Activated CD4-positive, alpha-beta T cell treated with anti-CD3 and anti-CD28 coated beads, Interleukin-2, amount 50 U/mL, for 48 hours (primary cell): ENCODE measurements around the gene NECTIN2.
"Not testable (repeated sequence)": the region's sequence is repeated elsewhere in the genome, so short reads cannot be mapped to it uniquely, and the experiment has no call there.

ENCODE experiments used
- DNase-seq, 2 experiments: peaks; one replicate each; pipeline ENCODE4 v3.0.0-alpha.2; 2020

NECTIN2 gene

DNA sequence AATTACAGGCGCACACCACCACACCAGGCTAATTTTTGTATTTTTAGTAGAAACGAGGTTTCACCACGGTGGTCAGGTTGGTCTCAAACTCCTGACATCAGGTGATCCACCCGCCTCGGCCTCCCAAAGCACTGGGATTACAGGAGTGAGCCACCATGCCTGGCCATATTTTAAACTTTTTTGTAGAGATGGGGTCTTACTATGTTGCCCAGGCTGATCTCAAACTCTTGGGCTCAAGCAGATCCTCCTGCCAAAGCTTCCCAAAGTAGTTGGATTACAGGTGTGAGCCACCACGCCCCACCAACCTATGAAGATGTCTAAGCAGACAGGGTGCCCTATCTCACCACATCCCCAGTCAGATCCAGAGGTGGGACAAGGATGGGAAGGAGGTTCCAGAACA lies 65.8 kb downstream of the NECTIN2 start:
- not testable (repeated sequence) for DNase-seq

DNA sequence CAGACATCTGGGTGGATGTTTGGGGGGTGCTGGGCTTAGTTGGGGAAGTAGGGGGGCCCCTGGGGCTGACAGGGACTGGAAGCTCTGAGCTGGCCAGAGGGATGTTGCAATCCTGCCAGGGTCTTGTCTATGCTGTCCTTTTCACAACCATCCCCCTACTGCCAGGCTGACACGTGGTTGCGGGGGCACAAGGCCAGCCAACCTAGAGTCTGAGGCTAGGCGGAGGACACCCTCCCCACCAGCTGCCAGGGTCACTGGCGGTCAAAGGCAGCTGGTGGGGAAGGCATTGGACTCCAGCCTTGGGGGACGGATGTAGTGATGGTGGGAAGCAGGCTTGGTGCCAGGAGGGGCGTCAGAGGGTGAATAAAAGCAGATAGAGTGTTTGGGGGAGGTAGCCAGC lies 66.8 kb downstream of the NECTIN2 start:
- no peak for DNase-seq

DNA sequence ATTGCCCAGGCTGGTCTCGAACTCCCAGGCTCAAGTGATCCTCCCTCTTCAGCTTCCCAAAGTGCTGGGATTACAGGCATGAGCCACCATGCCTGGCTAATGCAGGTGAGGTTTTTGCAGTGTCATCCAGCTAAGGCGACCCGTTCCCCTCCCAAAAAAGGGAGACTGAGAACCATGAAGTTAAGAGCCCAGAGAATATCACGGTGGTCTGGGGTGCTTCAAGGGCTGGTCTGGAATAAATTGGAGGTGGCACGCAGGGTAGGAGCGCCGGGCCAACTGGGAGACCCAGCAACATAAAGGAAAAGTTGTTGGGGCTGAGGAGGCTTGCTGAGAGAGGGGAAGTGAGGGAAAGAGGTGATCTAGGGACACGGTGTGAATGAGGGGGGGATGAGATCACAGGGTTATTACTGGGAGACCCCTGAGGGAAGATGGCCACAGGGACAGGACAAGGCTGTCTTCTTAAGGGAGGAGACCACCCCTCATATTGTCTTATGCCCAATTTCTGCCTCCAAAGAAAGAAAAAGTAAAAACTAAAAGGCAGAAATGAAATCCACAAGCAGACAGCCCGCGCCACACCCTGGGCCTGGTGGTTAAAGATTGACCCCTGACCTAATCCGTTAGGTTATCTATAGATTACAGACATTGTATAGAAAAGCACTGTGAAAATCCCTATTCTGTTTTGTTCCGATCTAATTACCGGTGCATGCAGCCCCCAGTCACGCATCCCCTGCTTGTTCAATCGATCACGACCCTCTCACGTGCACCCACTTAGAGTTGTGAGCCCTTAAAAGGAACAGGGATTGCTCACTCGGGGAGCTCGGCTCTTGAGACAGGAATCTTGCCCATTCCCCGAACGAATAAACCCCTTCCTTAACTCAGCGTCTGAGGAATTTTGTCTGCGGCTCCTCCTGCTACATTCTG lies 67.7 kb downstream of the NECTIN2 start:
- DNase-seq: not testable (repeated sequence)

DNA sequence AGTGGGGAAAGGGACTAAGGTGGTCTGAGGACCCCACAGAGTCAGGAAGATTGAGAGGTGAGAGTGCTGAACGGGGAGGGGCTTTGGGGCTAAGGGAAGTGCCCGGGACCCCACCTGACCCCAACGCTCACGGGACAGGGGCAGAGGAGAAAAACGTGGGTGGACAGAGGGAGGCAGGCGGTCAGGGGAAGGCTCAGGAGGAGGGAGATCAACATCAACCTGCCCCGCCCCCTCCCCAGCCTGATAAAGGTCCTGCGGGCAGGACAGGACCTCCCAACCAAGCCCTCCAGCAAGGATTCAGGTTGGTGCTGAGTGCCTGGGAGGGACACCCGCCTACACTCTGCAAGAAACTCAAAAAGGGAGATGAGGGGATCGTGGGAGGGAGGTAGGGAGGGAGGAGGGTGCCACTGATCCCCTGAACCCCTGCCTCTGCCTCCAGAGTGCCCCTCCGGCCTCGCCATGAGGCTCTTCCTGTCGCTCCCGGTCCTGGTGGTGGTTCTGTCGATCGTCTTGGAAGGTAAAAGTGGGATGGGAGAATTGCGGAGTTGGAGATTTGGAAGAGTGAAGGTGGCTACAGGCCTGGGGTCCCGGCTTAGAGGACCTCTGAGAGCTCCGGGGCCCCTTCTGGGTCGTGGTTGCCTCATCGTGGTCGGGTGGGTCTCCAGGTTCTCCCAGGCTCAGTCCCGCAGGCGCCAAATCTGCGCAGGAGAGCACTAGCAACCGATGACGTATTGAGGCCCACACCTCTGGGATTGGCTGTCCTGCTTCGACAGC lies 68.5 kb downstream of the NECTIN2 start, which contains the start of gene APOC1:
Gene APOC1, plus strand, starts transcription at position 176 of the 774 bp plus-strand sequence. Its CDS starts 284 bp downstream, at position 460.
- peak; percentile 78 to 86 for DNase-seq

DNA sequence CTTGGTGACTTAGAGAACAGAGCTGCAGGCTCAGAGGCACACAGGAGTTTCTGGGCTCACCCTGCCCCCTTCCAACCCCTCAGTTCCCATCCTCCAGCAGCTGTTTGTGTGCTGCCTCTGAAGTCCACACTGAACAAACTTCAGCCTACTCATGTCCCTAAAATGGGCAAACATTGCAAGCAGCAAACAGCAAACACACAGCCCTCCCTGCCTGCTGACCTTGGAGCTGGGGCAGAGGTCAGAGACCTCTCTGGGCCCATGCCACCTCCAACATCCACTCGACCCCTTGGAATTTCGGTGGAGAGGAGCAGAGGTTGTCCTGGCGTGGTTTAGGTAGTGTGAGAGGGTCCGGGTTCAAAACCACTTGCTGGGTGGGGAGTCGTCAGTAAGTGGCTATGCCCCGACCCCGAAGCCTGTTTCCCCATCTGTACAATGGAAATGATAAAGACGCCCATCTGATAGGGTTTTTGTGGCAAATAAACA lies 78.2 kb downstream of the NECTIN2 start:
- DNase-seq: no peak

DNA sequence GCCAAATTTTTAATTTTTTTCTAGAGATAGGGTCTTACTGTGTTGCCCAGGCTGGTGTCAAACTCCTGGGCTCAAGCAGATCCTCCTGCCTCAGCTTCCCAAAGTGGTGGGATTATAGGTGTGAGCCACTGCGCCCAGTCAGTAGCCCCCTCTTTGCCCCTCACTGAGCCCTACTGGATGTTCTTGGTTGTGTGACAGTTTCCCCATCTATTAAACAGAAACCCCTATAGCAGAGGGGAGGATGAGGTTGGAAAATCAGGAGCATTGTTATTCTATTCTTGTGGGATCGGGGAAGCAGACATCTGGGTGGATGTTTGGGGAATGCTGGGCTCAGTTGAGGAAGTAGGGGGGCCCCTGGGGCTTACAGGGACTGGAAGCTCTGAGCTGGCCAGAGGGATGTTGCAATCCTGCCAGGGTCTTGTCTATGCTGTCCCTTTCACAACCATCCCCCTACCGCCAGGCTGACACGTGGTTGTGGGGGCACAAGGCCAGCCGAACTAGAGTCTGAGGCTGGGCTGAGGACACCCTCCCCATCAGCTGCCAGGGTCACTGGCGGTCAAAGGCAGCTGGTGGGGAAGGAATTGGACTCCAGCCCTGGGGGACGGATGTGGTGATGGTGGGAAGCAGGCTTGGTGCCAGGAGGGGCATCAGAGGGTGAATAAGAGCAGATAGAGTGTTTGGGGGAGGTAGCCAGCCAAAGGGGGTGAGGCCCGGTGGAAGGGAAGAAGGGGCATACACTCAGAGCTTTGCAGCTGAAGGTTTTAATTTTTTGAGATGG lies 79.2 kb downstream of the NECTIN2 start:
- no peak for DNase-seq

DNA sequence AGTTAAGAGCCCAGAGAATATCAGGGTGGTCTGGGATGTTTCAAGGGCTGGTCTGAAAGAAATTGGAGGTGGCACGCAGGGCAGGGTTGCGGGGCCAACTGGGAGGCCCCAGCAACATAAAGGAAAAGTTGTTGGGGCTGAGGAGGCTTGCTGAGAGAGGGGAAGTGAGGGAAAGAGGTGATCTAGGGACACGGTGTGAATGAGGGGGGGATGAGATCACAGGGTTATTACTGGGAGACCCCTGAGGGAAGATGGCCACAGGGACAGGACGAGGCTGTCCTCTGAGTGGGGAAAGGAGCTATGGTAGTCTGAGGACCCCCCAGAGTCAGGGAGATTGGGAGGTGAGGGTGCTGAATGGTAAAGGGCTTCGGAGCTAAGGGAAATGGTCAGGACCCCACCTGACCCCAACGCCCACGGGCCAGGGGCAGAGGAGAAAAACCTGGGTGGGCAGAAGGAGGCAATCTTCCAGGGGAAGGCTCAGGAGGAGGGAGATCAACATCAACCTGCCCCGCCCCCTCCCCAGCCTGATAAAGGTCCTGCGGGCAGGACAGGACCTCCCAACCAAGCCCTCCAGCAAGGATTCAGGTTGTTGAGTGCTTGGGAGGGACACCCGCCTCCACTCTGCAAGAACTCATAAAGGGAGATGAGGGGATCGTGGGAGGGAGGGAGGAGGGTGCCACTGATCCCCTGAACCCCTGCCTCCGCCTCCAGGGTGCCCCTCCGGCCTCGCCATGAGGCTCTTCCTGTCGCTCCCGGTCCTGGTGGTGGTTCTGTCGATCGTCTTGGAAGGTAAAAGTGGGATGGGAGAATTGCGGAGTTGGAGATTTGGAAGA lies 80.4 kb downstream of the NECTIN2 start:
- DNase-seq: not testable (repeated sequence)

DNA sequence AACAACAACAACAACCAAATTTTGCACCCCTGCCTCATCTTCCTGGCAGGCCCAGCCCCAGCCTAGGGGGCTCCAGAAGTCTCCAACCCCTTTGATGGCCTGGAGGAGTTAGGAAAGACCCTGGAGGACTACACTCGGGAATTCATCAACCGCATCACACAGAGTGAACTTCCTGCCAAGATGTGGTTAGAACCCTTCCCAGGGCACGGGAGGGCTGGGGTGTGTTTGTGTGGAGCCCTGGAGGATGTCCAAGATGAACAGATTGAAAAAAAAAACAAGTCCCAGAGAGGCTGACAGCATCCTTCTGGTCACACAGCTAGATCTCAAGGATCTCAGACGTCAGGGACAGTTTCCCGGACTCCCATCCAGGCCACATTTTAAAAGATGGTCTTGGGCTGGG lies 81.6 kb downstream of the NECTIN2 start:
- no peak for DNase-seq

DNA sequence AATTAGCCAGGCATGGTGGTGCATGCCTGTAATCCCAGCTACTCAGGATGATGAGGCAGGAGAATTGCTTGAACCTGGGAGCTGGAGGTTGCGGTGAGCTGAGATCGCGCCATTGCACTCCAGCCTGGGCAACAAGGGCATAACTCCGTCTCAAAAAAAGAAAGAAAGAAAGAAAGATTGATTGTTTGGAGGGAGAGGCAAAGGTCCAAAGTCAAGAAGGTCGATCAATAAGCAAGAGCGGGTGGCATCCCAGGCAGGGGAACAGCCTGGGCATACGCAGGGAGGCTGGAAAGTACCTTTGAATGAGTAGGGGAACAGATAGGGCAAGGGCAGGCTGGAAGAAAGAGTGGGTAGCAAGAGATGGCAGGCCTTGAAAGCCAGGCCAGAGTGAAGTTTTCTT lies 84.0 kb downstream of the NECTIN2 start:
- no peak for DNase-seq

DNA sequence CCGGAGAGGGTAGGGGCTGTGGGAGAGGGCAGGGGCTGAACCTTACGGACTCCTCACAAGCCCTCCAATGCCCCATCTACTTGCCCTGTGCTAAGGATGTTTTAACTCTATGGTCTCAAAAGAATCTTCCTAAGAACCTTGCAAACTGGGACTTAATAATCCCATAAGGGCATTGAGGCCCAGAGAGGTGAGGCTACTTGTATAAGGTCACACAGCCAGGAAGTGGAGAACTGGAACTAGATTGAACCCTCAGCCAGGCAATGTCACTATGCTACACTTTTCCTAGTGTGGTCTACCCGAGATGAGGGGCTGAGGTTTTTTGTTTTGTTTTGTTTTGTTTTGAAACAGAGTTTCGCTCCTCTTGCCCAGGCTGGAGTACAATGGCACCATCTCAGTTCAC lies 85.4 kb downstream of the NECTIN2 start:
- DNase-seq: no peak
